Measurements from ENCODE around the gene SLC8A1.

The SLC8A1 gene

GRCh38 chr2:40299781-40300180 lies 152.1 kb downstream of the SLC8A1 start:
- DNase-seq = no peak

- no peak for DNase-seq
Observed at GRCh38 chr2:40299173-40299572, 152.7 kb downstream of the SLC8A1 start.

- DNase-seq = no peak
Observed at GRCh38 chr2:40298026-40298425, 153.9 kb downstream of the SLC8A1 start.

DNA sequence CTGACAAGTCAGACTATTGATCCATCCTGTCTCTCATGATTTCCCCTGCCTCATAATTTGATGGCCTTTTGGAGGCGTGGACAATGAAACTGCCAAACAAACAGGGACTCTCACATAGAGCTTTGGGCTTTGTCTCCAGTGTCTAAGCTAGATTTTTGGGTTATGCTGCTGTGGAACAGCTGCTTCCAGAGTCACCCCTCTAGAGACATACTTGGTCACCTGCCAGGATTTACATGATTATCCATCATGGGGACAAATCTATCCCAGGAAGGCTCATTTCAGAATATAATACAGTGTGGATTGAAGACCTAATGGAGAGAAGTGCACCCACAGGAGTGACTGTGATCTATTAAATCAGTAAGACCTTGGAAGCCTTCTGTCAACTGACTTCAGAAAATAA lies 159.6 kb downstream of the SLC8A1 start:
- DNase-seq = no peak

DNA sequence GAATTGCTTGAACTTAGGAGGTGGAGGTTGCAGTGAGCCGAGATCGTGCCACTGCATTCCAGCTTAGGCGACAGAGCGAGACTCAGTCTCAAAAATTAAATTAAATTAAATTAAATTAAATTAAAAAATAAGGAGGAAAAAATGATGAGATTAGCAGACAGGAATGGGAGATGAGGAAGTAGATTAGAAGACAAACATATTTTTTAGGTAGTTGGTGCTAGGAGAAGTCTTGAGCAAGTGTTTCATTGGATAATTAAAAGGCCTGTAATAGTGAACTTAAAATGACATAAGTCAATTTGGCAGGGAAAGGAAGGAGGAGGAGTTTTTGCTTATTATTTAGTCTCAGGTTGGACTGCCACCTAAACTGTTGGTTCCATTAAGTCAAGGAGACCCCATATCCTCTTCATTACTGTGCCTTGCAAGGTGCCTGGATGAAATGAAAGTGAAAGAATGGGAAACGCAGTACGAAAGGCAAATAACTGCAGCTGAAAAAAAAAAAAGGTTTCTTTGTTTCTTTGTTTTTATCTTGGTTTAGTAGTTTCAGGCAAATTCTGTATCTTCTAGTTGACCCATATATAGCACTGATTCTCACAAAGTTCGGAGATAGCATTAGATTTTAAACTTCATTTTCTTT lies 162.0 kb downstream of the SLC8A1 start:
- DNase-seq = no peak

DNA sequence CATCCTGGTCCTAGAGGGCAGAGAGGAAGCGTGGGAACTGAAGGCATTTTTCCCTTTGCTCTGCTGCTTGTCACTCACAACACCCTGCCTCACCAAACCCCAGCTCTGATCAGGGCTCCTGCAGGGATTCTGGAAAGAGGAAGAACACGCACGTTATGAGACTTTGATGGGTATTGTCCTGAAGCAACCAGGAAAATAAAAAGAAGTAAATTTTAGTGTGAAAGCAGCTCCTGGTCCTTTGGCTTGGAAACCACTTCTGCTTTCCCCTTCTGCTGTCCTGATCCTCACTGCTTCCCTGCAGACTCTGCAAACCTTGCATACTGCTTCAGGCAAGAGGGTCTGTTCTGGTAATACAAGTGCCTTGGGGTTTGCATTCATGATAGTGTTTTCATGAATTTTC lies 164.1 kb downstream of the SLC8A1 start:
- DNase-seq = no peak

DNA sequence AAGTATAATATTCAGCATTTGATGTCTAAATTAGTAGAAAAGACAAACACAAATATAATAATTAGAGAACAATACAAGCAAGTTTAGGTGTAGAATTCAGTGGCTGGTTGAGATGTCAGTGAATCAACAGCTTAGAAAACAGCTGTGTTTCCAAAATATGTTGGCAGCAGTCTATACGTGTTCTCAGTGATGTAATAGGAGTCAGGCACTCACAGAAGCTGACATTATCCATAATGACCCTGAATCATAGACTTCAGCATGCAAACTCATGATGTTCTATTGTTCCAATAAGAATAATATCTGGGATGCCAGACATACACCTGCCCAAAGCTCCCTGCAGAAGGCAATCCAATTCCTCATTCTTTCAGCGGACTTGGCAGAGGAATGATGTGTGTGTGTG lies 164.7 kb downstream of the SLC8A1 start:
- DNase-seq = no peak

DNA sequence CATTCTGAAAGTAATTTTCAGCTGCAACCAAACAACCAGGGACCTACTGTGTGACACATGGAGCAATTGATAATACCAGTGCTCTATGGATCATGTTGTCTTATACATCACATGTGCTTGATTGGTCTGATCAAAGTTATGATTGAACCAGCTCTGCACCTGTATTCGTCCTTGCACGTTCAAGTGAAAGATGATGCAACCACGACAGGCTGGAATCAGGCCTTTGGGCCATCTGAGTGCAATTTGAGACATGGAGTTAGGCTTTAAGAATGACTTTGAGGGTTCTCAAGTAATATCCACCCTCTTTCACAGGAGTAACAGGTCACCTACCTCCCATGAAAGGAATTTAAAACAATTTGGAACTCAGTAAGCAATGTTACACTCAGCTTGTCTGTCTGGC lies 165.2 kb downstream of the SLC8A1 start:
- DNase-seq = no peak

DNA sequence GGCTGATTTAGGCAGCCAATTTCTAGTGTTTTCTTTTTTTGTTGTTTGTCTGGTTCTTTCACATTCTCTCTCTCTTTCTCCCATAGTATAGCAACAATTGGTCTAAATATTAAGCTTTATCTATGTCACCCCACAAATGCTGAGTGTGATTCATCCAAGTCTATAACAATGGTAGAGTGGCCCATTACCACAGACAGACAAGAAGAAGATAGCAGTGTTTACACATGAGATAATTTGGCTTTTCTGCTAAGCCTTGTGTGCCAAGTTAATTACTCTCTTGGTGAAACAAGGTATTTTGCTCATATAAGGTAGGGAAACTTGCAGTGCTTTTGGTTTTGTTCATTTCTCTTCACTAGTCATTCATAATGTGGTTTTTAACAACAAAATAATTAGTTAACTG lies 166.5 kb downstream of the SLC8A1 start:
- no peak for DNase-seq

GRCh38 chr2:40284797-40285196 lies 167.1 kb downstream of the SLC8A1 start:
- DNase-seq = no peak

DNA sequence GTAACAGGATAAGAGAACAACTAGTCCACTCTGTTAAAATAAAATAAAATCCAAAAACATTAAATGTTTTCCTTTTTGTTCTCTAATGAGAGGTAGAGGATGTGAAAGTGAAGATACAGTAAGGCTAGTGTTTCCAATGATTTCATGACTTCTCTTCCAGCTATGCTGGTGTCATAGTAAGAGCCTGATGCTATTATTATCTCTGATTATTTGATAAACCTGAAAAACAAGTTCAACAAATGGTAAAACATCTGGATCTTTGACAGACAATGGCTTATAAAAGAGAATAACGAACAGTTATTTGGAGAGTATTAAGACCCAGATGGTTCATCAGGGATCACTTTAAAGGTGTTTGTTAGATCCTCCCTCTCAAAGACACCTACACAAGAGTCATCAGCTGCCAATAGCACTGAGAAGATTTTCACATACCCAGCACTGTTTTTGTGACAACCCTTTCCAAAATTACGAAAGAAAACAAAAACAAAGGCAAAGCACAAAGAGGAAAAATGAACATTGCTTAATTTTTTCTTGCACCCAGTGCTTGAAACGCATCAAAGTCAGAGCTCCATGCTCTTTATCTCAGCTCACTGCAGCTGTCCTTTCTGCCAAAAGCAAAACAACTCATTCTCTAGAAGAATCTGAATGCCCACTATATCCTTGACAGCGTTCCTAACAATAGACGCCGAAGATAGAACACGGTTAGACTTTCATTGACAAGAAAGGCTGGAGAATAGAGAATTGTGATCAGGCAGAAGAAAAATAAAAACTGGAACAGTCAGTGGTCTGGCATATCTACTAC lies 168.6 kb downstream of the SLC8A1 start:
- DNase-seq = no peak

- DNase-seq = no peak
Observed at GRCh38 chr2:40282428-40282827, 169.5 kb downstream of the SLC8A1 start.

DNA sequence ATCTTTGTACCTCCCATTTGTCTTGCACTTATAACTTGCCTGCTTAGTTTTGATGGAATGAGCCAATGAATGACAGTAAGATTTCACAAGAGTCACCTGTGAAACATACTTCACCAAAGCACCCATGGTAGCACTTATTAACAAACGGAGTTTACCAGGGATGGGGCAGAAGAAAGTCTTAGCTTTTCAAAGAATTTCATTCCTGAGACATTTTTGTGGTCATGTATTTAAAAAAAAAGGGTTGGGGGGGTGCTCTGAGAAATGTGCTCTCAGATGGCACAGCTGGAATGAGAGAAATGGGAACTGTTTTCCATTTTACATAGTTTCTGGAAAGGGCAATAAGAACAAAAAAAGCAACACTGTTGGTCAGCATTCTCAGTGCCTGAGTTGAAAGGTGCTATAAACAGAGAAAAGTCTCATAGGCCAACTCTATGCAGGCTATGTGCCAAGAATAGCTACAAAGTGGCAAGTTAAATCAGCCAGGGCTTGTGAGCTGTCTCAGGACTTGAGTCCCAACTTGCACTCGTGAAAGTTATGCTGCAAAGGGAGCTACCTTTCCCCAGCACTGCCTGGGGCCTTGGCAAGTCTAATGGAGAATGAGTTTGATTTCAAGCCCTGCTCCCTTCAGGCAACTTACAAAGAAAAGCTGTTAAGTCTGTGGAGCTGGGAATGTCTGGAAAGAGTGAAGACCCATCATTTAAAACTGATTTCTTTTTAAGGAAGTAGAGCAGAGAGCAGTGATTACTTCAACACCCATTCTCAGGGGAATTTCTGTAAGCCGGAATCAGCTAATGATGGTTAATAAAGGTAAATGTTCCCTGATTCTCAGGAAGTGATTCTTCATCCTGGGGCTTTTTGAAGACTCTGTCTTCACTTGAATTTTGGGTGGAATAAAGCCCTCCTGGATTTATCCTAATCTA lies 170.6 kb downstream of the SLC8A1 start:
- no peak for DNase-seq

DNA sequence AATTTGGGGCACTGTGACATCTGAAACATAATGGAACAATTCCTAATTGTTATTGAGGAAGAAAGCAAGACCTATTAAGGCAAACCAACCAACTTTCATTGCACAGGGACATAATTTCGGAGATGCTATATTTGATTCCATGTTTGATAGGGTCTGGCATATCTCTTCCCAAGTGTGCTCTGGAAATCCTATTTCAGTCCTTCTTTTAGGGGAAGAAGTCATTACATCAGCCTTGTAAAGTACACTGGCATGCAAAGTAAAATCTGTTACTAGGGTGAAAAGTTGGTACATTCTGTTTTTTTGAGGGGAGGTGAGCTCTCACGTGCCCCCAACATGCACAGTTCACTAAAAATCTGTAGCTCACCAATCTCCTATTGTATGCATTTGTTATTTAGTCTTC lies 172.4 kb downstream of the SLC8A1 start:
- DNase-seq = no peak

DNA sequence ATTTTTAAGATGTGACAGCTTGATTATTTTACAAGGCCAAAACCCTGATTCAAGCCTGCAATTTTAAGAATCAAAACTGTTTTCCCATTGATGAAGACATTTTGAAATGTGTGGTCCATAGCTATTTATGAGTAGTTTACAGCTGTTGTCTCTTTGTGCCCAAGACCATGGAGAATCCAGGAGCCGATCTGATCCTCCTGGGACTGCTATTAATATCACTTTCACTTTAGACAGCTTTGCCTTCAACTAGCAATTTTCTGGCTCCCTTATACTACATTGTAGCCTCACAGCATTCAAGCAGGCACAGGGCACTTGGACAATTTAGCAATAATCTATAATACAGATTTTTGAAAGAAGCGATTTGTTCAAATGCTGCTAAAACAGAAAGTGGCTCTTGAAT lies 172.9 kb downstream of the SLC8A1 start:
- DNase-seq = no peak

GRCh38 chr2:40276076-40276475 lies 175.8 kb downstream of the SLC8A1 start:
- DNase-seq = no peak

DNA sequence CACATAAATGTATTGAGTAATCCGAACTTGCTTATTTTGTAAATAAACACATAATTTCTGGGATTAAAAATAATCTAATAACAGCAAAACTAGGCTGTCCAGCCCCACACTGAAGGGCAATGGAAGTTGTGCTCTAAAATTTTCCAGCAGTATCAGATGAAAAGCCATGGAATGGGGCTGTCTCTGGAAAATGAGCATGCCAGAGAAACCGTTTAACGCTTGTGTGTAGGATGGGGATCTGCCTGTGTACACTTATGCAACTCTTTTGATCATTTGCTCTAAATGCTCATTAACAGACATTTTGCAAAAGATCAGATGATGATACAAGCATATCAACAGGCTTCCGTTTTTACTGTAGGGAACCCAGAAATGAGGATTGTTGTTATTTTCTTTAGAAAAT lies 177.6 kb downstream of the SLC8A1 start:
- DNase-seq = no peak

GRCh38 chr2:40273734-40274182 lies 178.1 kb downstream of the SLC8A1 start:
- DNase-seq = no peak

DNA sequence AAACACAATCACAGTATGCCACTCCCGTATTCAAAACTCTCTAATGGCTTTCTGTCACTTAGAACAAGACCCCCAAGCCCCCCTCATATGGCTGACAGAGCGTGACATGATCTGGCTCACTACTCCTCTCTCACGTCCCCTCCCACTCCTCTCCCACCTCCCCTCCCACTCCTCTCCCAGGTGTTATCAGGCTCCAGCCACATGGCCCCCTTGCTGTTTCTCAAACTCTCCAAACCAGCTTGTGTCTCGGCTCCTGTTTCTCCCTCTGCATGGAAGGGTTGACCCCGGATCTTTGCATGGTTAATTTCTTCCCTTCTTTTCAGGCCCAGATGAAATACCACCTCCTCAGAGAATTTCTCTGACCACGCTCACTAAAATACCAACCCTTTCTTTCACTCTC lies 180.8 kb downstream of the SLC8A1 start:
- DNase-seq = no peak

DNA sequence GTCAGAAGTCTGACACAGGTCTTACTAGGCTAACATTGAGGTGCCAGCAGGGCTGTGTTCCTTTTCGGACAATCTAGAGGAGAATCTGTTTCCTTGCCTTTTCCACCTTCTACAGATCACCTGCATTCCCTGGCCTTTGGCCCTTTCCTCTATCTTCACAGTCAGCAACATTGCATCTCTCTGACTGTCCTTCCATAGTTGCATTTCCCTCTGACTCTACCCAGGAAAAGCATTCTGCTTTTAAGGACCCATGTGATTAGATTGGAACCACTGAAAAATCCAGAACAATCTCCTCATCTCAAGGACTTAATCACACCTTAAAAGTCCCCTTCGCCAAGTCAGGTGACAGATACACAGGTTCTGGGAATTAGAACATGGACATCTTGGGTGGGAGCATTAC lies 181.5 kb downstream of the SLC8A1 start:
- no peak for DNase-seq

- DNase-seq = no peak
Observed at GRCh38 chr2:40268566-40268965, 183.3 kb downstream of the SLC8A1 start.

DNA sequence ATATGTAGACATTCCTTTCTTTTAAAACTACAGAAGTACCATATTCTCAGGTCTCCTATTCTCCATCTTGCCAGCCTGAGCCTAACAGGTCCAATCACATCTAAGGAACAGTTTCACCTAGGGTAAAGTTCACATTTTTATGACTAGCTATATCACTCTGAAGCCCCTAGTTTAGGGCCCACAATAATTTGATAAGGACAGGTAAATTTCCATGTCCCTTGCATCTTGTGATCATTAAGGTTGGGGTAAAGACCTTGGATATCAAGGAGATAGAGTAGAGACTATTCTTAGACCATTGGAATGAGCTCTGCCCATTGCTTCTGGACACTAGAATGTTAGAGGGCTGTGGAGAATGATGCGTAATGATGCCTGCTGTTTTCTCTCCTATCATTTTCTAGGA lies 185.7 kb downstream of the SLC8A1 start:
- DNase-seq = no peak

DNA sequence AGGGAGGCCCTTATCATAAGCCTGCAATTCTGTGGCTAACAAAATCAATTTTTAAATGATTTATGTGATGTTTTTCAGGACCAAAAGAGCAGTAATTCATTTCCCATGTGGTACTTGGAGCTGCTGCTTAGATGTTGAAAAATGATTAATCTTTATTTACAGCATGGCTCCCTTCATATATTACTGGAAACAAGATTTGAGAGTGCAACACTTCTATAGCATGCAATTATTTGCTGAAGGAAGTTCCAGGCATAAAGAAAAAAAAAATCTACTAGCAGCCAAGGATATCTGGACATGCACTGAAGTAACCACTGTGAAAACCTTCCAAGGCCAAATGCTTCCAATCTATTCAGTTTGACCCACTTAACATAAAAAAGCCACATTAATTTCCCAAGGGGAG lies 186.3 kb downstream of the SLC8A1 start:
- no peak for DNase-seq

GRCh38 chr2:40261042-40261441 lies 190.8 kb downstream of the SLC8A1 start:
- no peak for DNase-seq

All from SIG-M5 (cell line).